K562 (cell line): ENCODE measurements around the gene GALNT16. TPM values are rescaled to one million over a fixed set of nuclear protein-coding genes. Genes with fewer than 3 reads are reported as not detected.
A peak's percentile ranks its signal among the peaks of the same experiment; 100 is the strongest.

Experiments used
- ATAC-seq: fragments of 200-7000 bp; cut with Tn5 transposase; 3 replicates; pipeline ENCODE4 v1.9.1; 2020; ENCODE audit warnings: moderate library complexity
- BruUV-seq: library from RNA; stranded (reverse); fragments of 400-500 nt; replicated peaks from 2 replicates; lab custom pipeline; 2021; lab: Mats Ljungman, UMichigan
- CTCF ChIA-PET: fragments of 300-600 bp; formaldehyde crosslinking; extraction: SDS; loops from one replicate; lab custom pipeline; 2021; ENCODE audit warnings: low intra/inter-chr PET ratio; lab: Yijun Ruan, JAX
- POLR2A ChIA-PET: fragments of 300-600, 350-650 bp; sonication (Branson Sonifier 250); formaldehyde crosslinking; extraction: SDS; loops from one replicate; lab custom pipeline; 2021; ENCODE audit warnings: antibody characterized with exemption, inconsistent platforms; lab: Yijun Ruan, JAX
- DNase-seq, 4 experiments: peaks; one replicate each; pipeline versions ENCODE4 v3.0.0 to v3.0.0-alpha.2; 2011 to 2018; ENCODE audit warnings: low spot score in 3 of 4, mixed read lengths in 3 of 4; ENCODE audit errors: extremely low read depth in 1 of 4
- FAIRE-seq: peaks from 2 replicates; lab custom pipeline; 2011; peaks lifted over from hg19 to GRCh38; lab: Jason Lieb, UNC
- H2AFZ ChIP-seq: 2 replicates; pipeline ENCODE4 v1.6.0; 2011; ENCODE audit warnings: low read depth, low read length, control low read depth, inconsistent platforms
- H3K27ac ChIP-seq: fragments of 200-600 bp; 3 replicates; pipeline ENCODE4 v1.8.0; 2011; ENCODE audit warnings: low read depth, mild to moderate bottlenecking, control low read depth, inconsistent platforms, low read length, moderate library complexity, mixed read lengths; ENCODE audit errors: extremely low read depth
- H3K27me3 ChIP-seq, 2 experiments: fragments of 300-600 bp in 1 of 2; 2 replicates in 1 of 2; 3 replicates in 1 of 2; pipeline versions ENCODE4 v1.6.0 to v1.8.0; 2011; ENCODE audit warnings: inconsistent platforms in 2 of 2, low read length in 2 of 2, mild to moderate bottlenecking in 1 of 2, mixed read lengths in 1 of 2, moderate library complexity in 1 of 2; ENCODE audit not compliant: control insufficient read depth in 2 of 2, insufficient read depth in 2 of 2
- H3K36me3 ChIP-seq: fragments of 300-600 bp; 3 replicates; pipeline ENCODE4 v1.8.0; 2011; ENCODE audit warnings: mild to moderate bottlenecking, low read length, inconsistent platforms; ENCODE audit not compliant: control insufficient read depth, insufficient read depth
- H3K4me1 ChIP-seq, 2 experiments: fragments of 200-600 bp in 1 of 2; replicated peaks in 1 of 2; 2 replicates in 1 of 2; 3 replicates in 1 of 2; pipeline versions ENCODE4 v1.5.1 to v1.8.0; 2011; ENCODE audit warnings: inconsistent platforms in 2 of 2, low read length in 2 of 2, mild to moderate bottlenecking in 1 of 2, mixed read lengths in 1 of 2, moderate library complexity in 1 of 2; ENCODE audit not compliant: control insufficient read depth in 2 of 2, insufficient read depth in 2 of 2
- H3K4me2 ChIP-seq: 2 replicates; pipeline ENCODE4 v1.6.1; 2011; ENCODE audit warnings: low read length, control low read depth, inconsistent platforms, mixed read lengths; ENCODE audit not compliant: insufficient read depth
- H3K4me3 ChIP-seq: fragments of 200-600 bp; sonication (generic), shearing (Covaris generic); 2 replicates; pipeline ENCODE4 v1.5.1; 2016; ENCODE audit warnings: control low read depth, inconsistent platforms
- H3K79me2 ChIP-seq: fragments of 200-600 bp; 3 replicates; pipeline ENCODE4 v1.8.0; 2011; ENCODE audit warnings: low read length, inconsistent platforms; ENCODE audit not compliant: control insufficient read depth, insufficient read depth
- H3K9ac ChIP-seq, 2 experiments: 2 replicates each; pipeline versions ENCODE4 v1.6.0 to v1.6.1; 2011; ENCODE audit warnings: low read depth in 2 of 2, low read length in 2 of 2, control low read depth in 1 of 2, inconsistent platforms in 1 of 2, mild to moderate bottlenecking in 1 of 2, mixed read lengths in 1 of 2; ENCODE audit not compliant: insufficient read depth in 1 of 2
- H3K9me1 ChIP-seq: one replicate; pipeline ENCODE4 v1.6.0; 2011; ENCODE audit warnings: inconsistent platforms, mild to moderate bottlenecking, low read length, moderate library complexity; ENCODE audit not compliant: control insufficient read depth, insufficient read depth
- H3K9me3 ChIP-seq: replicated peaks from 2 replicates; pipeline ENCODE4 v1.5.1; 2011; ENCODE audit warnings: low read depth, low read length, inconsistent platforms; ENCODE audit not compliant: control insufficient read depth, insufficient read depth
- H4K20me1 ChIP-seq: replicated peaks from 2 replicates; pipeline ENCODE4 v1.6.1; 2011; ENCODE audit warnings: low read length, inconsistent platforms, mixed read lengths; ENCODE audit not compliant: control insufficient read depth, insufficient read depth
- CTCF ChIP-seq, 3 experiments: IDR thresholded peaks in 2 of 3; conservative IDR thresholded peaks in 1 of 3; 2 replicates each; pipeline ENCODE4 v1.5.1; 2011 to 2012; ENCODE audit warnings: low read length in 3 of 3, mild to moderate bottlenecking in 3 of 3, control low read depth in 2 of 3, improper control_type of control experiment in 1 of 3, inconsistent platforms in 1 of 3, low read depth in 1 of 3, mixed read lengths in 1 of 3, moderate library complexity in 1 of 3; ENCODE audit not compliant: insufficient read depth in 2 of 3
- RAD21 ChIP-seq, 2 experiments: fragments of 250-450 bp in 1 of 2; fragments of 450-650 bp in 1 of 2; sonication (Bioruptor Pico) in 1 of 2; formaldehyde crosslinking in 1 of 2; IDR thresholded peaks in 1 of 2; conservative IDR thresholded peaks in 1 of 2; 2 replicates each; pipeline versions ENCODE4 v1.4.0 to v1.8.0; 2020 to 2022; ENCODE audit warnings: mild to moderate bottlenecking in 2 of 2, moderate library complexity in 1 of 2
- ZC3H11A ChIP-seq: IDR thresholded peaks from 2 replicates; pipeline ENCODE4 v1.6.1; 2012; ENCODE audit warnings: low read depth, low read length, improper control_type of control experiment
- WGBS: fragments of 100-300 bp; shearing (Covaris generic); methylation state at CpG from one replicate; pipeline ENCODE4 v1.1.6; 2016; ENCODE audit warnings: low coverage, mixed read lengths; ENCODE audit not compliant: insufficient coverage; ENCODE audit errors: missing lambda C conversion rate; 5-methylcytosine and 5-hydroxymethylcytosine counted together
- in situ Hi-C: fragments of 300-500 bp; cut with MboI; formaldehyde crosslinking; loops from 4 replicates; pipeline ENCODE4 v1.15.0; 2018; ENCODE audit warnings: inconsistent platforms, mixed read lengths
- intact Hi-C: fragments of 100-400 bp; cut with micrococcal nuclease; formaldehyde crosslinking; loops from 2 replicates; pipeline ENCODE4 v1.14.2; 2022
- polyA plus RNA-seq, 8 experiments: library from polyadenylated mRNA; depleted of rRNA in 4 of 8; stranded (reverse) in 5 of 8; unstranded in 3 of 8; fragments of >200 nt; fragmentation: Nextera tagmentation in 2 of 8; fragmentation: Illumina TruSeq in 1 of 8; extraction: Ambion mirVana in 2 of 8; extraction: Trizol in 1 of 8; gene quantifications; 2 replicates each; pipeline versions ENCODE4 v1.2.1 to v1.2.3, GENCODE V29; 2011 to 2014; ENCODE audit warnings: inconsistent platforms in 1 of 8, missing spikeins in 1 of 8
- total RNA-seq, 7 experiments: library from RNA; depleted of rRNA in 6 of 7; stranded (reverse); fragments of >200 nt in 6 of 7; fragmentation: Illumina TruSeq in 2 of 7; extraction: Trizol in 2 of 7; gene quantifications; 2 replicates each; pipeline versions ENCODE4 v1.2.1 to v1.2.3, GENCODE V29; 2011 to 2021; ENCODE audit warnings: low replicate concordance in 1 of 7
- TF ChIP-seq, protein P1 (sequence below), 2 experiments: fragments of 450-650 bp; formaldehyde crosslinking in 1 of 2; IDR thresholded peaks; 2 replicates each; pipeline versions ENCODE4 v1.4.0 to v1.6.1; 2014 to 2020; ENCODE audit warnings: mild to moderate bottlenecking in 2 of 2, borderline replicate concordance in 1 of 2, low read depth in 1 of 2

The GALNT16 gene
- total and polyA plus RNA-seq, 9 of the 15 experiments (the other 6 are each of a cell fraction or from before 2014, with no cell fraction given): not detected

DNA sequence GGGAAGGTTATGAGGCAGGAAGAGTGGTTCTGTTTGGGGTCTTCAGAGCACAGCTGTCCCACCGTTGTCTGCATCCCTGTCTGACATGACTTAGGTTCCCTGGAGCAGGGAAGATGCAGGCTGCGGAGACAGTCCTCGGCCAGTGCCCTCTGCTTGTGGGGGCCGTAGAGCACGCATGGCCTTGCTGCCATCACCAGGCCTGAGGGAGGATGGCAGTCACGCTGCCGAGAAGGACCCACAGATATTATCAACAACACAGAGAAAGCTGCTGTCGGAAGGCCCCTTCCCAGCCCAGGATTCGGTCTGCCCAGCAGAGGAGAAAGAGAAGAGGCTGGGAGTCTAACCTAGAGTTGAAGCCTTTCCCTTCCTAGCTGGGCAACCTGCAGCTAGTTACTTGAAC lies 103.1 kb downstream of the GALNT16 start:
- in situ Hi-C loops: no loop called here
- H3K79me2 ChIP-seq: no peaks in the 10 kb centered on the region
- WGBS: 10% methylated on average over 7 of the region's 9 CpGs

More for the DNA sequence above, 103.1 kb downstream of the GALNT16 start:
- H2AFZ ChIP-seq: no peak overlapping the region
- FAIRE-seq (no peak), DNase-seq (peak in 2 of 4 experiments; percentile 14 to 20), ATAC-seq (peak; percentile 78)
- ChIA-PET POLR2A (interaction anchor here (0.7 kb wide), 1 partner anchor 35 kb away, joined by 3 read pairs; the partner anchor contains the start of genes ERH and SLC39A9), CTCF (no interaction called here)
- H3K4me3 ChIP-seq: no peak overlapping the region
- H3K9me1 ChIP-seq: no peaks in the 10 kb centered on the region
- H3K9me3 ChIP-seq: no peaks in the 10 kb centered on the region
- no peaks in the 10 kb centered on the region for H3K4me1 ChIP-seq
- H3K36me3 ChIP-seq: no peaks in the 10 kb centered on the region
- no TSS peak for BruUV-seq
- no peak overlapping the region for H3K27ac ChIP-seq
- no peak overlapping the region for H3K9ac ChIP-seq
- peaks cover 4% of the 10 kb centered on the region; the same call in 1 of the 2 replicates for H4K20me1 ChIP-seq
- no peak overlapping the region for H3K4me2 ChIP-seq
- intact Hi-C loops: no loop called here
- TF ChIP-seq ZC3H11A (no peak), CTCF (IDR thresholded peaks at IDR 0.05 in 2 of 3, conservative IDR thresholded peaks at IDR 0.05 in 1 of 3; ENCODE audit: insufficient read depth in 2 of 3, low read depth in 1 of 3, low read length in 3 of 3) (peak in 2 of 3 experiments; percentile 32 to 46; a peak in 4 of 6 replicates), RAD21 (CRISPR knock-in tag; conservative IDR thresholded peaks at IDR 0.05 in 1 of 2, IDR thresholded peaks at IDR 0.05 in 1 of 2) (peak in 1 of 2 experiments; percentile 33; a peak in 2 of 4 replicates)
- TF ChIP-seq, protein P1, sequence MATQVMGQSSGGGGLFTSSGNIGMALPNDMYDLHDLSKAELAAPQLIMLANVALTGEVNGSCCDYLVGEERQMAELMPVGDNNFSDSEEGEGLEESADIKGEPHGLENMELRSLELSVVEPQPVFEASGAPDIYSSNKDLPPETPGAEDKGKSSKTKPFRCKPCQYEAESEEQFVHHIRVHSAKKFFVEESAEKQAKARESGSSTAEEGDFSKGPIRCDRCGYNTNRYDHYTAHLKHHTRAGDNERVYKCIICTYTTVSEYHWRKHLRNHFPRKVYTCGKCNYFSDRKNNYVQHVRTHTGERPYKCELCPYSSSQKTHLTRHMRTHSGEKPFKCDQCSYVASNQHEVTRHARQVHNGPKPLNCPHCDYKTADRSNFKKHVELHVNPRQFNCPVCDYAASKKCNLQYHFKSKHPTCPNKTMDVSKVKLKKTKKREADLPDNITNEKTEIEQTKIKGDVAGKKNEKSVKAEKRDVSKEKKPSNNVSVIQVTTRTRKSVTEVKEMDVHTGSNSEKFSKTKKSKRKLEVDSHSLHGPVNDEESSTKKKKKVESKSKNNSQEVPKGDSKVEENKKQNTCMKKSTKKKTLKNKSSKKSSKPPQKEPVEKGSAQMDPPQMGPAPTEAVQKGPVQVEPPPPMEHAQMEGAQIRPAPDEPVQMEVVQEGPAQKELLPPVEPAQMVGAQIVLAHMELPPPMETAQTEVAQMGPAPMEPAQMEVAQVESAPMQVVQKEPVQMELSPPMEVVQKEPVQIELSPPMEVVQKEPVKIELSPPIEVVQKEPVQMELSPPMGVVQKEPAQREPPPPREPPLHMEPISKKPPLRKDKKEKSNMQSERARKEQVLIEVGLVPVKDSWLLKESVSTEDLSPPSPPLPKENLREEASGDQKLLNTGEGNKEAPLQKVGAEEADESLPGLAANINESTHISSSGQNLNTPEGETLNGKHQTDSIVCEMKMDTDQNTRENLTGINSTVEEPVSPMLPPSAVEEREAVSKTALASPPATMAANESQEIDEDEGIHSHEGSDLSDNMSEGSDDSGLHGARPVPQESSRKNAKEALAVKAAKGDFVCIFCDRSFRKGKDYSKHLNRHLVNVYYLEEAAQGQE (IDR thresholded peaks at IDR 0.05; ENCODE audit: borderline replicate concordance): 0 out of 2 replicates have a peak, but pooled peaks have one; percentile 7
- TF ChIP-seq, protein P1 (CRISPR knock-in tag; IDR thresholded peaks at IDR 0.05; ENCODE audit: low read depth): no peak
- peaks cover 2 to 23% of the 10 kb centered on the region in 2 experiments; a peak in 3 of 5 replicates for H3K27me3 ChIP-seq
